ENCODE measurements around the gene C11orf24. TPM values are rescaled to one million over a fixed set of nuclear protein-coding genes. Genes with fewer than 3 reads are reported as not detected.
A peak's percentile ranks its signal among the peaks of the same experiment; 100 is the strongest.

C11orf24 gene
- total and polyA plus RNA-seq, 9 of the 15 experiments (the other 6 are each of a cell fraction or from before 2014, with no cell fraction given) = 2.0 to 65.2 (median 32.5) TPM

DNA sequence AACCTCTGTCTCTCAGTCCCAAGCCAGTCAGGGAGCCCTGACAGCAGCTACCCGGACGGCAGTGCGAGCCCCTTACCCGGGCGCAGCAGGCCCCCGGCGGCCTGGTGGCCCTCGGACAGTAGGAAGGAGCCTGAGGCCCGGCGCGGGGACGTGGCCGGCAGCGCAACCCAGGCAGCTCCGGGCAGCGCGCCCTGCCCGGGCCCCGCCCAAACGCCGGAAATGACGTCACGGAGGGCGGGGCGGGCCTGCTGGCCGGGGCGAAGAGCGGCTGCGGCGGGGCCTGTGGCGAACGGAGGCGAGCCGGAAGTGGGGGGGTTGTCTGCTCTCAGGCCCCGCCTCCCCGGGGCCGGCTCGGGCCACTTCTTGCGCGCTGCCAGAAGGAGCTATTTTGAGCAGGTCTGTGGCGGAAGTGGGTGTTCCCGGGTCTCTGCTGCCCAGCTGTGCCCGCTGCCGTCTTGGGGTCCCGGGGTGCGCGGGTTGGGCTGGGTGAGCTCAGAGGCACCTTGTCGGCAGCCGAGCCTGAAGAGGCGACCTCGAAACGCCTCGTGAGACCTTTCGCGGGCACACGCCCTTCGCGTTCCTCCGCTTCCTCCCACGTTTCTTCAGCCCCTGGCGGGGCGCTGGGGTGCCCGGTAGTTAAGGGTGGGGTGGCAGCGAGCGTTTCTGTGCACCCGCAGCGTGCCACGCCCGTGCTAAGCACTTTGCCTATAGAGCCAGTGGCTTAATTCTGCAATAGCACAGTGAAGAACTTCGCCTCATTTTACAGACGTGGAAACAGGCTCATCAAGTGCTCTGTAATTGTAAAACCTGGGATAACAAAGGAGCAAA lies at the start of gene C11orf24 (continued):
- TF ChIP-seq TGIF2 (CRISPR knock-in tag; IDR thresholded peaks at IDR 0.05) (0 out of 2 replicates have a peak, but pooled peaks have one; percentile 71), ZNF316 (IDR thresholded peaks at IDR 0.05) (no peak), CBFB (CRISPR knock-in tag; IDR thresholded peaks at IDR 0.05) (peak; percentile 76; the same call in 1 of the 2 replicates), MCM2 (IDR thresholded peaks at IDR 0.05; ENCODE audit: low read depth) (no peak), ZNF407 (IDR thresholded peaks at IDR 0.05; ENCODE audit: low read depth) (no peak), DPF2 (IDR thresholded peaks at IDR 0.05) (peak; percentile 36; the same call in 1 of the 2 replicates), POLR3A (IDR thresholded peaks at IDR 0.05; ENCODE audit: borderline replicate concordance, extremely low read depth, insufficient read depth, insufficient read length) (no peak), SMARCA4 (IDR thresholded peaks at IDR 0.05) (peak; percentile 55), ELF4 (CRISPR knock-in tag; IDR thresholded peaks at IDR 0.05) (no peak; the same call in 1 of the 2 replicates), SRSF7 (optimal IDR thresholded peaks at IDR 0.05; ENCODE audit: low read depth, low read length) (no peak), PTTG1 (tag; IDR thresholded peaks at IDR 0.05; ENCODE audit: low read depth) (no peak), HSF4 (CRISPR knock-in tag; IDR thresholded peaks at IDR 0.05; ENCODE audit: borderline replicate concordance) (no peak), EWSR1 (IDR thresholded peaks at IDR 0.05; ENCODE audit: borderline replicate concordance, low read depth, partially characterized antibody) (no peak), MYBL2 (IDR thresholded peaks at IDR 0.05; ENCODE audit: low read depth) (no peak), MYBL2 (CRISPR knock-in tag; IDR thresholded peaks at IDR 0.05; ENCODE audit: borderline replicate concordance) (no peak), TEAD4 (IDR thresholded peaks at IDR 0.05; ENCODE audit: low read length) (no peak; the same call in 1 of the 2 replicates), TEAD4 (CRISPR knock-in tag; IDR thresholded peaks at IDR 0.05; ENCODE audit: borderline replicate concordance) (no peak), HMGN3 (IDR thresholded peaks at IDR 0.05; ENCODE audit: borderline replicate concordance, extremely low read depth, insufficient read length, low read depth, low read length) (peak; percentile 93), SOX6 (IDR thresholded peaks at IDR 0.05) (peak; percentile 13; the same call in 1 of the 2 replicates)
- TF ChIP-seq, protein P1, sequence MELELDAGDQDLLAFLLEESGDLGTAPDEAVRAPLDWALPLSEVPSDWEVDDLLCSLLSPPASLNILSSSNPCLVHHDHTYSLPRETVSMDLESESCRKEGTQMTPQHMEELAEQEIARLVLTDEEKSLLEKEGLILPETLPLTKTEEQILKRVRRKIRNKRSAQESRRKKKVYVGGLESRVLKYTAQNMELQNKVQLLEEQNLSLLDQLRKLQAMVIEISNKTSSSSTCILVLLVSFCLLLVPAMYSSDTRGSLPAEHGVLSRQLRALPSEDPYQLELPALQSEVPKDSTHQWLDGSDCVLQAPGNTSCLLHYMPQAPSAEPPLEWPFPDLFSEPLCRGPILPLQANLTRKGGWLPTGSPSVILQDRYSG (tag; conservative IDR thresholded peaks at IDR 0.05; ENCODE audit: low read depth) = 0 out of 2 replicates have a peak, but pooled peaks have one; percentile 39
